Astrocyte of the cerebellum (primary cell): Measurements from ENCODE around the gene TGFBR3.
A peak's percentile ranks its signal among the peaks of the same experiment; 100 is the strongest.
"Not testable (repeated sequence)": the region's sequence is repeated elsewhere in the genome, so short reads cannot be mapped to it uniquely, and the experiment has no call there.

Experiments used
- DNase-seq: peaks from one replicate; pipeline ENCODE4 v3.0.0-alpha.2; 2011; ENCODE audit warnings: low read depth
- H3K4me3 ChIP-seq: 2 replicates; pipeline ENCODE4 v1.5.1; 2011; ENCODE audit warnings: mild to moderate bottlenecking, low read depth, low read length, moderate library complexity
- CTCF ChIP-seq: IDR thresholded peaks from 2 replicates; pipeline ENCODE4 v1.5.1; 2012; ENCODE audit warnings: low read length, low read depth, moderate library complexity, mild to moderate bottlenecking; ENCODE audit errors: missing control alignments
- in situ Hi-C: cut with HindIII; loops from 2 replicates; pipeline ENCODE4 v1.10.0; 2017; ENCODE audit warnings: low sequenced_read_pairs

The TGFBR3 gene

GRCh38 chr1:91853397-91853796 is 32.6 kb downstream of the TGFBR3 start:
- no peak overlapping the region for H3K4me3 ChIP-seq
- TF ChIP-seq CTCF: no peak
- no peak for DNase-seq
- in situ Hi-C loops: no loop called here

GRCh38 chr1:91852011-91852410 is 33.9 kb downstream of the TGFBR3 start:
- H3K4me3 ChIP-seq, in situ Hi-C loops, DNase-seq: not testable (repeated sequence)

DNA sequence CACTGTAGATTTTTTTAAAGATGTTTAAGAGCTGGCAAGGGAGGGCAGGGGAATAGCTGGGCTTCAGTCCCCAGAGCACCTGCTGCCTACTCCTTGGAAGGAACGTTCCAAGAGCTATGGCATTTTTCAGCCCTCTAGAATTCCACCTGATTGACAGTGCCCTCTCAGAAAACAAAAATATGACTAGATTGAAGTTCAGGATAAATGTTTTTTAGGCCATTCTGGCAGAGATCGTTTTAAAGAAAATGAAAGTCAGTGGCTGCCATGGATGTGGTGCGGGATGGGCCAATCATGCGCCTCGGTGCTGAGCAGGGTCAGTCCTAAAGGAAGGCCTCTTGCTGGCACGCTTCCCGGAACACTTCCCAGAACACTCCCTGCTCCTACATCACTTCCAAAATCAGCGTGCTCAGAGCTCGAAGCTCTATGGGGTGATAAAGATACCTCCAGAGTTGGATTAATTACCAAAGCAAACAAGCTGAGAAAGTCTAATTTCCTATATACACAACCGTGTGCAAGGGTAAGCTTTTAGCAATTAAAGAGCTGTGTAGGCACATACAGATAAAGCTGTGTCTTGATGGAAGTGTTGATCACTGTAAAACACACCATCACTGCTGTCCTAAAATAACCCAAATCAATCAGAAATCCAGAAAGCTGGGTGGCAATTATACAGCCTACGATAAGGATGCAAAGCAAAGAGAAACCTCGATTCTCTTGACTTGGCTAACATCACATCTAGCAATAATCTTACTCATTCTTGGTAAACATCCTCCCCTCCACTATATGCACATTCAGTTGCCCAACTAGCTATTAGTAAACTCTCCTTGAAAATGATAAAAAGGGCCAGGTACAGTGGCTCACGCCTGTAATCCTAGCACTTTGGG is 34.6 kb downstream of the TGFBR3 start:
- in situ Hi-C loops: no loop called here
- DNase-seq: peak; percentile 34

DNA sequence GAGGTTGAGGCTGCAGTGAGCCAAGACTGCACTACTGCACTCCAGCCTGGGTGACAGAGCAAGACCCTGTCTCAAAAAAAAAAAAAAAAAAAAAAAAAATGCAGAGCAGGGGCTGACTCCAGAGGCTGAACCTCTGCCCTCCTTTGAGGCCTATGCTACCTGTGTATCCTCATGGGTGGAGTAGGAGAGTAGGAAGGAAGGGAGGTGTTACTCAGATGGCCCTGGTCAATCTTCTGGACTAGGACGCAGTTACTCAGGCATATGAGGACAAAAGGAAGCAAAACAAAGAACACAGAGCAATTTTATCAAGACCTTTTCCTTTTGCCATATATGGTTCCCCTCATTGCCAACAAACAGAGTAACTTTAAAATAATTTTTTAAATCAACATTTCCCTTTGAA is 35.2 kb downstream of the TGFBR3 start:
- DNase-seq: no peak
- H3K4me3 ChIP-seq: no peak overlapping the region
- no peak for TF ChIP-seq CTCF
- in situ Hi-C loops: no loop called here

More for the DNA sequence above, 34.6 kb downstream of the TGFBR3 start:
- no peak for TF ChIP-seq CTCF
- no peak overlapping the region for H3K4me3 ChIP-seq

GRCh38 chr1:91847851-91848250 is 38.1 kb downstream of the TGFBR3 start:
- in situ Hi-C loops: loop anchor here (5.0 kb wide), 1 partner anchor 41 kb away; no protein-coding TSS in a partner anchor
- H3K4me3 ChIP-seq: no peak overlapping the region
- DNase-seq: no peak
- no peak for TF ChIP-seq CTCF

GRCh38 chr1:91846639-91847013 is 39.3 kb downstream of the TGFBR3 start:
- DNase-seq: no peak
- in situ Hi-C loops: loop anchor here (5.0 kb wide), 1 partner anchor 39 kb away; no protein-coding TSS in a partner anchor
- no peak for TF ChIP-seq CTCF
- H3K4me3 ChIP-seq: no peak overlapping the region

DNA sequence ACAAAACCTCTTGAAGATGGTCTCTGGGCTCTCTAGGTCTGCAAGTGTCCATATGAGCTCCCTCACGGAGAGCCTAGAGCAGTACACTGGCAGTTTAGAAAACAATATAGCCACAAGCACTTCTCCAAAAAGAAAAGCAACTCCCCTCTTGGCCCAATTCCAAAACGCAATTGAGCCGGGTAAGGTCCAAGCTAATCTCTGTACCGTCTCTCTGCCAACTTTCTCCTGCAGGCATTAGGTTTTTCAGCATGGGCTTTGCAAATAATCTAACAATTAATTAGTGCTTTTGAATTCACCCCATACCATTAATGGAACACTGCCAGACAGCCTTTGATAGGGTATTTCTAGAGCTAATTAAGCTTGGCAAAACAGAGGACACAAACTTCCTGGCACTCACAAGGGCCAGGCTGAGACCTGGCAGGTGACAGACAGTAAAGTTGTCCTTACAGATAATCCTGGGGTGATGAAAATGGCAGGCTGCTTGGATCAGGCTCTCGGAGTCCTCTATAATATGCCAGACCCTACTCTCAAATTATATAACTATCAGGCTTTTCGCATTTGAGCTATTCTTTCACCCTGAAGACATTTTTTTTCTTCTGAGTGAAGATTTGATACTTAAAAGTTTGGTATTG is 39.8 kb downstream of the TGFBR3 start:
- no peak for TF ChIP-seq CTCF
- peak; percentile 49 for DNase-seq
- no peak overlapping the region for H3K4me3 ChIP-seq
- in situ Hi-C loops: loop anchor here (5.0 kb wide), 1 partner anchor 39 kb away; no protein-coding TSS in a partner anchor
